OCI-LY7 (cell line): Measurements from ENCODE around the gene RSU1.

Source experiments
- EZH2phosphoT487 ChIP-seq: fragments of 200-600 bp; sonication (generic); IDR thresholded peaks from 2 replicates; pipeline ENCODE4 v1.6.1; 2018; ENCODE audit warnings: low read depth, borderline replicate concordance, mild to moderate bottlenecking, mixed run types, antibody characterized with exemption, low read length, moderate library complexity, mixed read lengths
- TF ChIP-seq, protein P1 (sequence below): fragments of 200-600 bp; sonication (generic); conservative IDR thresholded peaks from 2 replicates; pipeline ENCODE4 v1.5.1; 2014; ENCODE audit warnings: mild to moderate bottlenecking, antibody characterized with exemption, low read length, moderate library complexity, mixed read lengths

DNA sequence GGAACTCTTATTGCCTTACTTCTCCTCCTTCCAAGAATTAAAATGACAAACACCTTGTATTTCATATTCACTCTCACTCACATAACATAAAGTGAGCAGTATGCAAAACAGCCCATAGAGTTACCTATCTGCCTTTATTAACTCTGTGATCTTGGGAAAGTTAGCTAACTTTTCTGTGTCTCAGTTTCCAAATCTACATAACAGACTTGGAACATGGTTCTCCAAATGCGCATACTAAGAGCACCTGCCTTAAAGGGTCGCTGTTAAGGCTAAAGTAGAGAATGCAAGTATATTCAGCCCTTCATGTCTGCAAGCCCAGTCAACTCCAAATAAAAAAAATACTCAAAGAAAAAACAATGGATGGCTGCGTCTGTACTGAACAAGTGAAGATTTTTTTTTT is 173.7 kb downstream of the RSU1 start:
- TF ChIP-seq, protein P1, sequence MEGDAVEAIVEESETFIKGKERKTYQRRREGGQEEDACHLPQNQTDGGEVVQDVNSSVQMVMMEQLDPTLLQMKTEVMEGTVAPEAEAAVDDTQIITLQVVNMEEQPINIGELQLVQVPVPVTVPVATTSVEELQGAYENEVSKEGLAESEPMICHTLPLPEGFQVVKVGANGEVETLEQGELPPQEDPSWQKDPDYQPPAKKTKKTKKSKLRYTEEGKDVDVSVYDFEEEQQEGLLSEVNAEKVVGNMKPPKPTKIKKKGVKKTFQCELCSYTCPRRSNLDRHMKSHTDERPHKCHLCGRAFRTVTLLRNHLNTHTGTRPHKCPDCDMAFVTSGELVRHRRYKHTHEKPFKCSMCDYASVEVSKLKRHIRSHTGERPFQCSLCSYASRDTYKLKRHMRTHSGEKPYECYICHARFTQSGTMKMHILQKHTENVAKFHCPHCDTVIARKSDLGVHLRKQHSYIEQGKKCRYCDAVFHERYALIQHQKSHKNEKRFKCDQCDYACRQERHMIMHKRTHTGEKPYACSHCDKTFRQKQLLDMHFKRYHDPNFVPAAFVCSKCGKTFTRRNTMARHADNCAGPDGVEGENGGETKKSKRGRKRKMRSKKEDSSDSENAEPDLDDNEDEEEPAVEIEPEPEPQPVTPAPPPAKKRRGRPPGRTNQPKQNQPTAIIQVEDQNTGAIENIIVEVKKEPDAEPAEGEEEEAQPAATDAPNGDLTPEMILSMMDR, result no peak
- TF ChIP-seq EZH2phosphoT487, result no peak
